ENCODE data around the gene PCP4. TPM values are rescaled to one million over a fixed set of nuclear protein-coding genes. Genes with fewer than 3 reads are reported as not detected.

PCP4 gene
- total RNA-seq (2022) (4.0 and 4.7 TPM in 2 replicates), Bru-seq, nascent RNA (percentile 32 among the genes with signal in this experiment), BruChase-seq, experiment 1, labeled RNA remaining after a 2-hour chase (percentile 22 among the genes with signal in this experiment), BruChase-seq, experiment 2, labeled RNA remaining after a 6-hour chase (percentile 16 among the genes with signal in this experiment)
- long read RNA-seq, partial matches to known transcripts: 0 of 3 reads
- long read RNA-seq, other reads (novel, unspliced or antisense): 0 of 3 reads

DNA sequence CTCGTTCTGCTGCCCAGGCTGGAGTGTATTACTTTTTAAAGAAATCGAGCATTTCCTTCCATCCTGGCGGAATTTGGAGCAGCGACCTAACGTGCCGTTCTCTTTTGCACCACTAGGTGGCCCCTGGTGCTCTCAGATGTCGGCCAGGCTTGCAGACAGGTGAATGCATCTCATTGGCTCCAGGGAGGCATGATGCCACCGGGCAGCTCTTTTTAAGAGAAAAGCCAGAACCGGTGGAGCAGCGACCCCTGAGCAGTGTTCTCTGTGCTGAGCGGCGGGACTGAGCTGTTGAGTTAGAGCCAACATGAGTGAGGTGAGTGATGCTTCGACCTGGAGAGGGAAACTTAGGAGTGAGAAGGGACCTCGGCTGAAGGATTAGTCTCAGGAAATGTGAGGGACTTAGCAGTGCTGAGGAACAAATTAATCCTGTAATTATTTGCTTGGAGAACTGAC is at the start of gene PCP4:
TSS of gene PCP4 (plus strand) at position 241 of the 453 bp plus-strand sequence. CDS start at position 305, 64 bp downstream.
- POLR2A ChIA-PET: no interaction called here
- no TSS peak for BruUV-seq (replicated peaks)
- Mint-ChIP-seq H3K27me3 (ENCODE audit: insufficient read depth, unreplicated experiment) (peaks cover 8% of the 10 kb centered on the region), H3K4me1 (ENCODE audit: low read depth, unreplicated experiment) (peaks cover 7% of the 10 kb centered on the region), H3K36me3 (ENCODE audit: insufficient read depth, unreplicated experiment) (no peaks in the 10 kb centered on the region), H3K27ac (ENCODE audit: unreplicated experiment) (peak within 1 kb of the TSS; percentile 28), H3K9me3 (ENCODE audit: unreplicated experiment) (no peaks in the 10 kb centered on the region), H3K4me3 (ENCODE audit: unreplicated experiment) (peak within 1 kb of the TSS; percentile 61)
- TF ChIP-seq, protein P1, sequence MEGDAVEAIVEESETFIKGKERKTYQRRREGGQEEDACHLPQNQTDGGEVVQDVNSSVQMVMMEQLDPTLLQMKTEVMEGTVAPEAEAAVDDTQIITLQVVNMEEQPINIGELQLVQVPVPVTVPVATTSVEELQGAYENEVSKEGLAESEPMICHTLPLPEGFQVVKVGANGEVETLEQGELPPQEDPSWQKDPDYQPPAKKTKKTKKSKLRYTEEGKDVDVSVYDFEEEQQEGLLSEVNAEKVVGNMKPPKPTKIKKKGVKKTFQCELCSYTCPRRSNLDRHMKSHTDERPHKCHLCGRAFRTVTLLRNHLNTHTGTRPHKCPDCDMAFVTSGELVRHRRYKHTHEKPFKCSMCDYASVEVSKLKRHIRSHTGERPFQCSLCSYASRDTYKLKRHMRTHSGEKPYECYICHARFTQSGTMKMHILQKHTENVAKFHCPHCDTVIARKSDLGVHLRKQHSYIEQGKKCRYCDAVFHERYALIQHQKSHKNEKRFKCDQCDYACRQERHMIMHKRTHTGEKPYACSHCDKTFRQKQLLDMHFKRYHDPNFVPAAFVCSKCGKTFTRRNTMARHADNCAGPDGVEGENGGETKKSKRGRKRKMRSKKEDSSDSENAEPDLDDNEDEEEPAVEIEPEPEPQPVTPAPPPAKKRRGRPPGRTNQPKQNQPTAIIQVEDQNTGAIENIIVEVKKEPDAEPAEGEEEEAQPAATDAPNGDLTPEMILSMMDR (IDR thresholded peaks at IDR 0.05; ENCODE audit: insufficient read depth in 1 of 2, low read depth in 1 of 2, low read length in 1 of 2, severe bottlenecking in 1 of 2, unreplicated experiment in 1 of 2): peak; percentile 88 to 94
- H3K4me1 ChIP-seq: no peaks in the 10 kb centered on the region
- DNase-seq: peak; percentile 71 to 75
- H3K9me3 ChIP-seq: no peaks in the 10 kb centered on the region
- CTCF ChIA-PET: interaction anchor here (0.6 to 2.1 kb wide), 4 partner anchors 15 to 253 kb away, joined by 3 to 19 read pairs (median 7); no protein-coding TSS in a partner anchor
- no peaks in the 10 kb centered on the region for H3K36me3 ChIP-seq (ENCODE audit: control insufficient read depth, insufficient read depth, low read length)
- H3K27me3 ChIP-seq (replicated peaks; ENCODE audit: control insufficient read depth, insufficient read depth, low read length): no peaks in the 10 kb centered on the region
- intact Hi-C loops (cut with micrococcal nuclease; ENCODE audit: unreplicated experiment): loop anchor here (1.0 kb wide), 3 partner anchors 44 to 254 kb away; no protein-coding TSS in a partner anchor
- no peak within 1 kb of the TSS for H3K4me3 ChIP-seq (ENCODE audit: low read depth, low read length)

DNA sequence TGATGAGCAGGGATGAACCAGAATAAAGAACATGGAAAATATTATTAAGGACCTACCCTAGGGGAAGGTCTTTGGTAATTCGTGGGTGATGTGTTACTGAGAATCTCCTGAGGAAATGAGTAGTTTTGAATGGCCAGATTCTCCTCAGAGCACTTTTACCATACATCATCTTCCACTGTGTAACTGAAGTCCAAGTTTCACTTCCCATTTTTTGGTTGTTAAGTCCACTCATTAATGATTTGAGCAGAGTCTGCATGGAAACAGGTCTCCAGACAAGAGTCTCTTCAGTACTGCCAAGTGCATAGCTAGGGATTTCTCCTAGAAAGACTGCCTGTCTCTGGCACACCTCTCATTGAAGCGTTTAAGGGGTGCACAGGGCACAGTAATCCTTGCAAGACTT is 48.7 kb upstream of the PCP4 start:
- H3K36me3 ChIP-seq (ENCODE audit: control insufficient read depth, insufficient read depth, low read length): no peaks in the 10 kb centered on the region
- no peaks in the 10 kb centered on the region for H3K36me3 Mint-ChIP-seq (ENCODE audit: insufficient read depth, unreplicated experiment)
- CTCF ChIA-PET: no interaction called here
- H3K4me1 ChIP-seq: no peaks in the 10 kb centered on the region
- H3K9me3 ChIP-seq: no peaks in the 10 kb centered on the region
- POLR2A ChIA-PET: no interaction called here
- TF ChIP-seq, protein P1 (IDR thresholded peaks at IDR 0.05; ENCODE audit: insufficient read depth in 1 of 2, low read depth in 1 of 2, low read length in 1 of 2, severe bottlenecking in 1 of 2, unreplicated experiment in 1 of 2): no peak
- no peaks in the 10 kb centered on the region for H3K4me1 Mint-ChIP-seq (ENCODE audit: low read depth, unreplicated experiment)
- H3K27ac Mint-ChIP-seq (ENCODE audit: unreplicated experiment): no peak overlapping the region
- H3K27me3 ChIP-seq (replicated peaks; ENCODE audit: control insufficient read depth, insufficient read depth, low read length): no peaks in the 10 kb centered on the region
- no peak overlapping the region for H3K4me3 ChIP-seq (ENCODE audit: low read depth, low read length)
- H3K9me3 Mint-ChIP-seq (ENCODE audit: unreplicated experiment): peaks cover 10% of the 10 kb centered on the region
- no peaks in the 10 kb centered on the region for H3K27me3 Mint-ChIP-seq (ENCODE audit: insufficient read depth, unreplicated experiment)
- no peak overlapping the region for H3K4me3 Mint-ChIP-seq (ENCODE audit: unreplicated experiment)
- no TSS peak for BruUV-seq (replicated peaks)
- no peak for DNase-seq
- intact Hi-C loops (cut with micrococcal nuclease; ENCODE audit: unreplicated experiment): no loop called here

DNA sequence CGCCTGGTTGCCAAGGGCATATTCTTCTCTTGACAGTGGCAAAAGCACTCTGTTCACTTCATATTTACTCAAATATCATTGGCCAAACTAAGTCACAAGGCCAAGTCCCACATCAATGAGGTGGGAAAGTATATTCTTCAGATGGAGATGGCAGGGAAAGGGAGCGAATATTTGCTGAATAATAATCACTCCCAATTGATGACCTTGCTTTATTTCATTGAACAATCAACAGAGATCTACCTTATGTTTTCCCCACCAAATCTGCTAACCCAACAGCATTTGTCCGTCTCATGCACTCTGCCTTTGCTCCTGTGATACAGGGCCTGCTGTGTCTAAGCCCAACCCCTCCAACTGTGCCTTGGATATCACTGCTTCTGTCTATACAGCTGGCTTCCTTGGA is 45.2 kb upstream of the PCP4 start:
- no peak for DNase-seq
- ChIA-PET POLR2A (no interaction called here), CTCF (no interaction called here)
- Histone ChIP-seq H3K9me3 (no peaks in the 10 kb centered on the region), H3K36me3 (ENCODE audit: control insufficient read depth, insufficient read depth, low read length) (no peaks in the 10 kb centered on the region), H3K4me3 (ENCODE audit: low read depth, low read length) (no peak overlapping the region), H3K27me3 (replicated peaks; ENCODE audit: control insufficient read depth, insufficient read depth, low read length) (no peaks in the 10 kb centered on the region), H3K4me1 (no peaks in the 10 kb centered on the region)
- TF ChIP-seq, protein P1 (IDR thresholded peaks at IDR 0.05; ENCODE audit: insufficient read depth in 1 of 2, low read depth in 1 of 2, low read length in 1 of 2, severe bottlenecking in 1 of 2, unreplicated experiment in 1 of 2): no peak
- H3K27me3 Mint-ChIP-seq (ENCODE audit: insufficient read depth, unreplicated experiment): no peaks in the 10 kb centered on the region
- H3K4me3 Mint-ChIP-seq (ENCODE audit: unreplicated experiment): no peak overlapping the region
- no peak overlapping the region for H3K27ac Mint-ChIP-seq (ENCODE audit: unreplicated experiment)
- intact Hi-C loops (cut with micrococcal nuclease; ENCODE audit: unreplicated experiment): no loop called here
- no peaks in the 10 kb centered on the region for H3K4me1 Mint-ChIP-seq (ENCODE audit: low read depth, unreplicated experiment)
- peaks cover 10% of the 10 kb centered on the region for H3K9me3 Mint-ChIP-seq (ENCODE audit: unreplicated experiment)
- BruUV-seq (replicated peaks): no TSS peak
- no peaks in the 10 kb centered on the region for H3K36me3 Mint-ChIP-seq (ENCODE audit: insufficient read depth, unreplicated experiment)

Data from Caco-2 (cell line).